Kidney (tissue), 14 donors: ENCODE measurements around the gene FBXO33. TPM values are rescaled to one million over a fixed set of nuclear protein-coding genes. Genes with fewer than 3 reads are reported as not detected.
"Not testable (repeated sequence)": the region's sequence is repeated elsewhere in the genome, so short reads cannot be mapped to it uniquely, and the experiment has no call there.

Experiments used
- DNase-seq, 5 donors: peaks; one replicate each; pipeline ENCODE4 v3.0.0-alpha.2; 2013 to 2020
- FAIRE-seq: peaks from 2 replicates; lab custom pipeline; 2012; peaks lifted over from hg19 to GRCh38; lab: Jason Lieb, UNC
- H3K27ac ChIP-seq, 2 donors: one replicate each; pipeline ENCODE4 v1.7.0; 2013; ENCODE audit warnings: low read depth in 2 of 2, low read length in 2 of 2, inconsistent platforms in 1 of 2
- H3K27me3 ChIP-seq: one replicate; pipeline ENCODE4 v1.7.1; 2013; ENCODE audit warnings: low read length, inconsistent platforms; ENCODE audit not compliant: control insufficient read depth, insufficient read depth
- H3K36me3 ChIP-seq, 3 donors: one replicate each; pipeline versions ENCODE4 v1.7.0 to v1.7.1; 2013; ENCODE audit warnings: low read length in 3 of 3, control low read depth in 1 of 3, inconsistent platforms in 1 of 3; ENCODE audit not compliant: insufficient read depth in 3 of 3, control insufficient read depth in 2 of 3
- H3K4me1 ChIP-seq, 3 donors: one replicate each; pipeline versions ENCODE4 v1.7.0 to v1.7.1; 2013; ENCODE audit warnings: low read length in 3 of 3, inconsistent platforms in 1 of 3, low read depth in 1 of 3; ENCODE audit not compliant: control insufficient read depth in 2 of 3, insufficient read depth in 2 of 3
- H3K4me3 ChIP-seq, 3 donors: one replicate each; pipeline versions ENCODE4 v1.7.0 to v1.8.1; 2013; ENCODE audit warnings: low read length in 3 of 3, control low read depth in 1 of 3, inconsistent platforms in 1 of 3
- H3K9ac ChIP-seq, 3 donors: one replicate each; pipeline versions ENCODE4 v1.7.0 to v1.7.1; 2013; ENCODE audit warnings: low read length in 3 of 3, control low read depth in 1 of 3, inconsistent platforms in 1 of 3
- H3K9me3 ChIP-seq, 3 donors: one replicate each; pipeline versions ENCODE4 v1.7.0 to v1.7.1; 2013; ENCODE audit warnings: low read length in 3 of 3, control low read depth in 1 of 3, inconsistent platforms in 1 of 3; ENCODE audit not compliant: control insufficient read depth in 2 of 3, insufficient read depth in 1 of 3
- intact Hi-C: fragments of 100-400 bp; cut with DNase I; formaldehyde crosslinking; loops from one replicate; pipeline ENCODE4 v1.11.1; 2022
- polyA plus RNA-seq: library from polyadenylated mRNA; stranded (reverse); fragments of 350-450 nt; fragmentation: Illumina TruSeq; extraction: RNeasy Lipid Tissue Mini Kit (QIAGEN cat#74804); gene quantifications from one replicate; pipeline ENCODE4 v1.2.3, GENCODE V29; 2014; ENCODE audit warnings: low read depth, low replicate concordance; ENCODE audit not compliant: insufficient read depth
- total RNA-seq: library from RNA; stranded (reverse); fragmentation: NEBNext Ultra II Directional; extraction: Animal tissue kit (Norgen Biotek cat#: 25700); gene quantifications from one replicate; pipeline ENCODE4 v1.2.1, GENCODE V29; 2021
- TF ChIP-seq, protein P1 (sequence below): IDR thresholded peaks from 3 replicates; pipeline ENCODE4 v1.5.1; 2012; ENCODE audit warnings: mild to moderate bottlenecking, moderate library complexity, borderline replicate concordance; ENCODE audit not compliant: insufficient read depth; ENCODE audit errors: extremely low read depth
- donor health status: control.
- donor health status: control.
- donor health status: control.
- donor health status: control.
- donor health status: control.
- donor health status: DM: yes; HTN: yes; CAD: no.
- donor health status: Normal renal cell carcinoma (clear cell type).

FBXO33 gene
- total and polyA plus RNA-seq, 2 donors from 2014 or later = 6.5 to 11.2 TPM

- no peak for DNase-seq
- TF ChIP-seq, protein P1, sequence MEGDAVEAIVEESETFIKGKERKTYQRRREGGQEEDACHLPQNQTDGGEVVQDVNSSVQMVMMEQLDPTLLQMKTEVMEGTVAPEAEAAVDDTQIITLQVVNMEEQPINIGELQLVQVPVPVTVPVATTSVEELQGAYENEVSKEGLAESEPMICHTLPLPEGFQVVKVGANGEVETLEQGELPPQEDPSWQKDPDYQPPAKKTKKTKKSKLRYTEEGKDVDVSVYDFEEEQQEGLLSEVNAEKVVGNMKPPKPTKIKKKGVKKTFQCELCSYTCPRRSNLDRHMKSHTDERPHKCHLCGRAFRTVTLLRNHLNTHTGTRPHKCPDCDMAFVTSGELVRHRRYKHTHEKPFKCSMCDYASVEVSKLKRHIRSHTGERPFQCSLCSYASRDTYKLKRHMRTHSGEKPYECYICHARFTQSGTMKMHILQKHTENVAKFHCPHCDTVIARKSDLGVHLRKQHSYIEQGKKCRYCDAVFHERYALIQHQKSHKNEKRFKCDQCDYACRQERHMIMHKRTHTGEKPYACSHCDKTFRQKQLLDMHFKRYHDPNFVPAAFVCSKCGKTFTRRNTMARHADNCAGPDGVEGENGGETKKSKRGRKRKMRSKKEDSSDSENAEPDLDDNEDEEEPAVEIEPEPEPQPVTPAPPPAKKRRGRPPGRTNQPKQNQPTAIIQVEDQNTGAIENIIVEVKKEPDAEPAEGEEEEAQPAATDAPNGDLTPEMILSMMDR = no peak
- H3K4me3 ChIP-seq = no peak overlapping the region
- no peak overlapping the region for H3K27ac ChIP-seq
- no peak for FAIRE-seq
- no peaks in the 10 kb centered on the region for H3K36me3 ChIP-seq
- intact Hi-C loops = no loop called here
- H3K27me3 ChIP-seq = no peaks in the 10 kb centered on the region
- peaks cover 0 to 2% (median 0%) of the 10 kb centered on the region in 3 donors for H3K4me1 ChIP-seq
- no peaks in the 10 kb centered on the region for H3K9me3 ChIP-seq
- no peak overlapping the region for H3K9ac ChIP-seq
Measured at GRCh38 chr14:39364509-39364908, 67.7 kb downstream of the FBXO33 start.

DNA sequence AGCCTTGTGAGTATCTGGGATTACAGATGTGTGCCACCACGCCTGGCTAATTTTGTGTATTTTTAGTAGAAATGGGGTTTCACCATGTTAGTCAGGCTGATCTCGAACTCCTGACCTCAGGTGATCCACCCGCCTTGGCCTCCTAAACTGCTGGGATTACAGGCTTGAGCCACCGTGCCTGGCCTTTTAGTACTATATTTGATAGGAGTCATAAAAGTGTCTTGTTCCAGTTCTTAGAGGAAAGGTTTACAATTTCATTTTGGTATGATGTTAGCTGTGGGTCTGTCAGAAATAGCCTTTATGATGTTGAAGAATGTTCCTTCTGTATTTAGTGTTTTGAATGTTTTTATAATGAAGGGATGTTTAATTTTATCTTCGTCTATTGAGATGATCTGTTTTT, 70.7 kb downstream of the FBXO33 start:
- H3K4me1 ChIP-seq, H3K36me3 ChIP-seq, FAIRE-seq, H3K27ac ChIP-seq, intact Hi-C loops, H3K9me3 ChIP-seq, H3K9ac ChIP-seq, H3K27me3 ChIP-seq, H3K4me3 ChIP-seq, DNase-seq: not testable (repeated sequence)

- H3K36me3 ChIP-seq = no peaks in the 10 kb centered on the region
- TF ChIP-seq, protein P1 = no peak
- H3K9me3 ChIP-seq = no peaks in the 10 kb centered on the region
- H3K4me1 ChIP-seq = no peaks in the 10 kb centered on the region
- no peaks in the 10 kb centered on the region for H3K27me3 ChIP-seq
- no peak for FAIRE-seq
- H3K9ac ChIP-seq = no peak overlapping the region
- DNase-seq = no peak
- intact Hi-C loops = no loop called here
- H3K27ac ChIP-seq = no peak overlapping the region
- H3K4me3 ChIP-seq = no peak overlapping the region
Measured at GRCh38 chr14:39360316-39360715, 71.9 kb downstream of the FBXO33 start.

GRCh38 chr14:39359069-39359468, 73.2 kb downstream of the FBXO33 start:
- H3K4me1 ChIP-seq, H3K36me3 ChIP-seq, intact Hi-C loops, DNase-seq, H3K9ac ChIP-seq, FAIRE-seq, H3K9me3 ChIP-seq, H3K4me3 ChIP-seq, H3K27me3 ChIP-seq, H3K27ac ChIP-seq: not testable (repeated sequence)
